Hepatocyte (in vitro differentiated cells): ENCODE results near the gene UHRF2.

Experiments
- CTCF ChIP-seq: fragments of 200-600 bp; sonication (generic); IDR thresholded peaks from 2 replicates; pipeline ENCODE4 v1.5.1; 2016; ENCODE audit warnings: antibody characterized with exemption, mild to moderate bottlenecking; ENCODE audit not compliant: poor library complexity
- EZH2 ChIP-seq: fragments of 200-600 bp; sonication (generic); IDR thresholded peaks from 2 replicates; pipeline ENCODE4 v1.6.1; 2016; ENCODE audit warnings: antibody characterized with exemption, mild to moderate bottlenecking, borderline replicate concordance

GRCh38 chr9:6459718-6460117, 46.7 kb downstream of the UHRF2 start:
- TF ChIP-seq CTCF: no peak
- TF ChIP-seq EZH2: no peak
